ENCODE data around the gene RBFOX2. TPM values are rescaled to one million over a fixed set of nuclear protein-coding genes. Genes with fewer than 3 reads are reported as not detected.

Gene RBFOX2
- total and polyA plus RNA-seq, 12 donors, result 15.7 to 86.6 (median 69.8) TPM

GRCh38 chr22:35923026-35923425 is 105.6 kb downstream of the RBFOX2 start:
- intact Hi-C loops (cut with DNase I), result loop anchor here in 1 of 2 donors (2.0 kb wide), 1 partner anchor 296 kb away; no protein-coding TSS in a partner anchor
- H3K27ac ChIP-seq, result no peak overlapping the region
- H3K36me3 ChIP-seq (replicated peaks in 1 of 2), result no peaks in the 10 kb centered on the region
- no peak for TF ChIP-seq POLR2A (IDR thresholded peaks at IDR 0.05)
- TF ChIP-seq, protein P1, sequence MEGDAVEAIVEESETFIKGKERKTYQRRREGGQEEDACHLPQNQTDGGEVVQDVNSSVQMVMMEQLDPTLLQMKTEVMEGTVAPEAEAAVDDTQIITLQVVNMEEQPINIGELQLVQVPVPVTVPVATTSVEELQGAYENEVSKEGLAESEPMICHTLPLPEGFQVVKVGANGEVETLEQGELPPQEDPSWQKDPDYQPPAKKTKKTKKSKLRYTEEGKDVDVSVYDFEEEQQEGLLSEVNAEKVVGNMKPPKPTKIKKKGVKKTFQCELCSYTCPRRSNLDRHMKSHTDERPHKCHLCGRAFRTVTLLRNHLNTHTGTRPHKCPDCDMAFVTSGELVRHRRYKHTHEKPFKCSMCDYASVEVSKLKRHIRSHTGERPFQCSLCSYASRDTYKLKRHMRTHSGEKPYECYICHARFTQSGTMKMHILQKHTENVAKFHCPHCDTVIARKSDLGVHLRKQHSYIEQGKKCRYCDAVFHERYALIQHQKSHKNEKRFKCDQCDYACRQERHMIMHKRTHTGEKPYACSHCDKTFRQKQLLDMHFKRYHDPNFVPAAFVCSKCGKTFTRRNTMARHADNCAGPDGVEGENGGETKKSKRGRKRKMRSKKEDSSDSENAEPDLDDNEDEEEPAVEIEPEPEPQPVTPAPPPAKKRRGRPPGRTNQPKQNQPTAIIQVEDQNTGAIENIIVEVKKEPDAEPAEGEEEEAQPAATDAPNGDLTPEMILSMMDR (IDR thresholded peaks at IDR 0.05), result no peak
- no peak for DNase-seq
- WGBS, 4 donors, result 87 to 96% (median 90%) methylated on average over 2 of the region's 2 CpGs
- H3K4me3 ChIP-seq, result no peak overlapping the region
- H3K4me1 ChIP-seq (replicated peaks in 1 of 2), result peaks cover 6 to 19% of the 10 kb centered on the region in 2 donors
- H3K27me3 ChIP-seq, result no peaks in the 10 kb centered on the region
- H3K9me3 ChIP-seq (replicated peaks in 1 of 3), result no peaks in the 10 kb centered on the region

DNA sequence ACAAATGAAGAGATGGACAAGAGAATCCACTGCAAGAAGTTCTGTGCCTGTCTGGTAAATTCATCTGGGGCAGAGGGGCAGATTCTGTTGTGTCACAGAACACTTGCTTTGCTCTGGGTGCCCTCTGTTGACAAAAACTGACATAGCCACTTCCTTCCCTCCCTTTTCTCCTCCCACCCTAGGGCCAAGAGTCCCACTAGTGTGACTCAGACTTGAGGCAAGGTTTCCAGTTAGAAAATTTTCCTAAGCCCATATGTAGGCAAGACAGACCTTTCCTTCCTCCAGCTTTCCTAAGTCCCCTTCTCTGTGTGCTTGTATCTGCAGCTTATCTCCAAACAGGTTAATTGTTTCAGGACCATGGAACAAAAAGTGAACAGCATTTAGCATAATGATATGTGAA is 106.8 kb downstream of the RBFOX2 start:
- H3K4me1 ChIP-seq (replicated peaks in 1 of 2), result peaks cover 6 to 19% of the 10 kb centered on the region in 2 donors
- intact Hi-C loops (cut with DNase I), result loop anchor here in 1 of 2 donors (2.0 kb wide), 1 partner anchor 295 kb away; no protein-coding TSS in a partner anchor
- H3K27me3 ChIP-seq, result no peaks in the 10 kb centered on the region
- H3K4me3 ChIP-seq, result no peak overlapping the region
- peak overlapping the region; percentile 46 to 73 (median 59) for H3K27ac ChIP-seq
- DNase-seq, result peak; percentile 78 to 91 (median 86)
- H3K9me3 ChIP-seq (replicated peaks in 1 of 3), result no peaks in the 10 kb centered on the region
- TF ChIP-seq POLR2A (IDR thresholded peaks at IDR 0.05), result peak in 1 of 2 donors; percentile 14
- TF ChIP-seq, protein P1 (IDR thresholded peaks at IDR 0.05), result peak; percentile 41 to 75 (median 70)
- H3K36me3 ChIP-seq (replicated peaks in 1 of 2), result no peaks in the 10 kb centered on the region

DNA sequence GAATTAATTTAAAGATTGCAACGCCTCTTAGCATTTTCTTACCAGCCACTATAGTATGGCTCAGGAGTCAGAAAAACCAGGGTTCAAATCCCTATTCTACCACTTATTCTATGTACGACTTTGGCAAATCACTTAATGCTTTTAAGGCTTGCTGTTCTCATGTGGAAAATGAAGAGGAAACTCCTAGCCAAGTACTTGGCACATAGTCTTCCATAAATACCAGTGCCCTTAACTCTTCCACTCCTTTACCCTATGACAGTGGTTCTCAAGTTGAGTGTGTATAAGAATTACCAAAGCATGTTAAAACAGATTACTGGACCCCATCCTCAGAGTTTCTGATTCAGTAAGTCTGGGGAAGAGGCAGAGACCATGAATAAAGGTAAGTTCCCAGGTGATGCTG is 107.6 kb downstream of the RBFOX2 start:
- no peak for DNase-seq
- 84 to 92% (median 88%) methylated on average over 2 of the region's 2 CpGs for WGBS, 4 donors
- H3K4me3 ChIP-seq, result no peak overlapping the region
- no peaks in the 10 kb centered on the region for H3K27me3 ChIP-seq
- peaks cover 7 to 21% of the 10 kb centered on the region in 2 donors for H3K4me1 ChIP-seq (replicated peaks in 1 of 2)
- intact Hi-C loops (cut with DNase I), result no loop called here
- no peaks in the 10 kb centered on the region for H3K9me3 ChIP-seq (replicated peaks in 1 of 3)
- H3K36me3 ChIP-seq (replicated peaks in 1 of 2), result no peaks in the 10 kb centered on the region
- TF ChIP-seq, protein P1 (IDR thresholded peaks at IDR 0.05), result no peak
- TF ChIP-seq POLR2A (IDR thresholded peaks at IDR 0.05), result no peak
- no peak overlapping the region for H3K27ac ChIP-seq

GRCh38 chr22:35919002-35919542 is 109.6 kb downstream of the RBFOX2 start:
- Histone ChIP-seq H3K36me3 (replicated peaks in 1 of 2) (no peaks in the 10 kb centered on the region), H3K4me3 (no peak overlapping the region), H3K27ac (no peak overlapping the region), H3K27me3 (no peaks in the 10 kb centered on the region), H3K9me3 (replicated peaks in 1 of 3) (no peaks in the 10 kb centered on the region), H3K4me1 (replicated peaks in 1 of 2) (peaks cover 18 to 36% of the 10 kb centered on the region in 2 donors)
- TF ChIP-seq, protein P1 (IDR thresholded peaks at IDR 0.05), result no peak
- TF ChIP-seq POLR2A (IDR thresholded peaks at IDR 0.05), result no peak
- DNase-seq, result peak in 1 of 7 donors; percentile 18
- intact Hi-C loops (cut with DNase I), result loop anchor here (10.0 kb wide), 2 partner anchors 74 to 144 kb away; no protein-coding TSS in a partner anchor
- 61 to 77% (median 69%) methylated on average over 8 of the region's 8 CpGs for WGBS, 4 donors

Measured in adrenal gland (tissue), 12 donors.